ENCODE data around the gene C16orf96. TPM values are rescaled to one million over a fixed set of nuclear protein-coding genes. Genes with fewer than 3 reads are reported as not detected.

C16orf96 gene
- total and polyA plus RNA-seq, 2 experiments from 2014 or later, result 0.37 to 2.2 TPM

- TF ChIP-seq NANOG (IDR thresholded peaks at IDR 0.05; ENCODE audit: borderline replicate concordance), result no peak
- TF ChIP-seq CTCF (conservative IDR thresholded peaks at IDR 0.05; ENCODE audit: low read depth in 2 of 2), result no peak
- TF ChIP-seq EZH2 (IDR thresholded peaks at IDR 0.05; ENCODE audit: low read depth, unreplicated experiment), result no peak
Observed at GRCh38 chr16:4561596-4561995, 5.5 kb downstream of the C16orf96 start (continued).

GRCh38 chr16:4564661-4565267 lies 8.6 kb downstream of the C16orf96 start:
- H3K27me3 Mint-ChIP-seq (ENCODE audit: insufficient read depth, low read depth, poor library complexity), result peaks cover 5% of the 10 kb centered on the region
- Histone ChIP-seq H3F3A (replicated peaks; ENCODE audit: low read depth) (0 out of 2 replicates have a peak, but pooled peaks cover 2% of the 10 kb centered on the region), H3K9me2 (ENCODE audit: insufficient read depth) (no peaks in the 10 kb centered on the region), H3K27me3 (ENCODE audit: insufficient read depth) (no peaks in the 10 kb centered on the region), H3K36me3 (ENCODE audit: insufficient read depth) (no peaks in the 10 kb centered on the region), H3K79me2 (replicated peaks; ENCODE audit: insufficient read depth) (no peaks in the 10 kb centered on the region), H3K4me1 (ENCODE audit: insufficient read depth) (peaks cover 19% of the 10 kb centered on the region), H3K4me3 (no peak overlapping the region), H3K27ac (ENCODE audit: low read depth) (no peak overlapping the region), H2AFZ (no peak overlapping the region), H4K20me1 (replicated peaks; ENCODE audit: insufficient read depth) (no peaks in the 10 kb centered on the region), H3K4me2 (no peak overlapping the region)
- no peak for DNase-seq (ENCODE audit: low spot score)
- no peak overlapping the region for H3K4me3 Mint-ChIP-seq
- ATAC-seq, result no peak
- H3K36me3 Mint-ChIP-seq (ENCODE audit: low read depth), result no peaks in the 10 kb centered on the region
- H3K9me3 Mint-ChIP-seq, result 0 out of 3 replicates have a peak, but pooled peaks cover 1% of the 10 kb centered on the region
- peaks cover 12% of the 10 kb centered on the region for H3K4me1 Mint-ChIP-seq
- H3K27ac Mint-ChIP-seq, result no peak overlapping the region
- TF ChIP-seq CTCF (conservative IDR thresholded peaks at IDR 0.05; ENCODE audit: low read depth in 2 of 2) (no peak), ETS1 (IDR thresholded peaks at IDR 0.05) (no peak), REST (IDR thresholded peaks at IDR 0.05; ENCODE audit: unreplicated experiment) (no peak), EZH2phosphoT487 (IDR thresholded peaks at IDR 0.05; ENCODE audit: unreplicated experiment) (no peak), ZNF114 (CRISPR knock-in tag; IDR thresholded peaks at IDR 0.05) (no peak), STAT1 (IDR thresholded peaks at IDR 0.05; ENCODE audit: unreplicated experiment) (no peak), ZNF462 (CRISPR knock-in tag; IDR thresholded peaks at IDR 0.05) (no peak), EZH2 (IDR thresholded peaks at IDR 0.05; ENCODE audit: low read depth, unreplicated experiment) (no peak)

All from GM23338 (cell line).